Mucosa of descending colon (tissue), 3 donors: ENCODE results near the gene CDH16. TPM values are rescaled to one million over a fixed set of nuclear protein-coding genes. Genes with fewer than 3 reads are reported as not detected.

Source experiments
- ATAC-seq: fragments of 200-7000 bp; cut with Tn5 transposase; one replicate; pipeline ENCODE4 v1.9.1; 2020; ENCODE audit warnings: mild to moderate bottlenecking, moderate library complexity
- DNase-seq, 3 donors: peaks; one replicate each; pipeline ENCODE4 v3.0.0-alpha.2; 2020
- H3K36me3 ChIP-seq: fragments of 200-600 bp; one replicate; pipeline ENCODE4 v1.8.0; 2021; ENCODE audit warnings: low read depth, mild to moderate bottlenecking
- H3K4me1 ChIP-seq: fragments of 200-600 bp; one replicate; pipeline ENCODE4 v1.8.0; 2021; ENCODE audit warnings: low read depth, mild to moderate bottlenecking
- H3K4me3 ChIP-seq: fragments of 200-600 bp; one replicate; pipeline ENCODE4 v1.8.0; 2021; ENCODE audit warnings: mild to moderate bottlenecking
- H3K9me3 ChIP-seq: fragments of 200-600 bp; one replicate; pipeline ENCODE4 v1.8.0; 2021; ENCODE audit warnings: mild to moderate bottlenecking
- intact Hi-C, 2 donors: fragments of 100-400 bp; cut with DNase I in 1 of 2; cut with micrococcal nuclease in 1 of 2; formaldehyde crosslinking; loops; one replicate each; pipeline versions ENCODE4 v1.11.0 to v1.11.1; 2022; cut with DNase I, micrococcal nuclease
- total RNA-seq, 3 donors: library from RNA; stranded (reverse); fragmentation: NEBNext Ultra II Directional in 2 of 3; extraction: Animal tissue kit (Norgen Biotek cat#: 25700) in 2 of 3; gene quantifications; one replicate each; pipeline versions ENCODE4 v1.2.1 to v1.2.4, GENCODE V29; 2021 to 2023
- TF ChIP-seq, protein P1 (sequence below): fragments of 200-600 bp; IDR thresholded peaks from one replicate; pipeline ENCODE4 v1.8.0; 2022; ENCODE audit warnings: antibody characterized with exemption, mild to moderate bottlenecking
- donor health status: DM: no; HTN: no; CAD: no; lungs with moderate emphysema.
- donor health status: DM: no; HTN: no; CAD: no.
- donor health status: DM: no; HTN: yes; CAD: no.

Gene CDH16
- total RNA-seq, 3 donors from 2014 or later, result 0.13 to 0.78 (median 0.72) TPM

DNA sequence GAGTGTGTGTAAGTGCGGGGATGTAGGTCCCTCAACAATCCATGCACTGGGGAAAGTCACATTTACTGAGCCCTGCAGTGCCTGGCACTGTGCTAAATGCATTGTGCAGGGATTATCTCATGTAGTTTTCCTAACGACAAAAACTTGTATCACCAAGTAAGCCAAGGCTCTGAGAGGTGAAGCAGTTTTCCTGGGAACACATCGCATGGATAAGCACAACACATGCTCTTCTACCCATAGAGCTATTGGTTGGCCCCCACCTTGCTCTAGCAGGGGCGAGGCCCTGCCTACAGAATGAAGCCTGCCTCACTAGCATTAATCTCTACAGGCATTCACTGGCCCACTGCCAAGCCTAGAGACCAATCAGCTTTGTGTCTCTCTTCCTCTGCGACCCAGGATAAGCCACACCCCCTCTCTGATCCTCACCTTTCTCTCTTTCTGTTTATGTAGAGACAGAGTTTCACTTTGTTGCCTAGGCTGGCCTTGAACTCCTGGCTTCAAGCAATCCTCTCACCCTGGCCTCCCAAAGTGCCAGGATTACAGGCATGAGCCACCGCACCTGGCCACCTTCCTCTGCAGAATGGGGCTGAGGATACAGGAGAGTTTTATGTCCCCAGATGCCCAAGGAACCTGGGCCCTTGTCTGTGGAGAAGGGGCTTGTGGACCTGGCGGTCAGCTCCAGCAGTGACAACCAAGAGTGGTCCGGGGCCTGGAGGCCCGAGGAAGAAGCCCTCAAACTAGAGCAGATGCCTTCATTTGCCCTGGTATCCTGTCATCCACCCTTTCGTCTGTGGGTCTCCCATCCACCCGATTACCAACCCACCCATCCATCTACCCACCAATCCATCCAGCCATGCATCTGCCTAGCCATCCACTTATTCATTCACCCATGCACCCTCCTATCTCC, 12.8 kb downstream of the CDH16 start:
- intact Hi-C loops, result no loop called here
- H3K4me1 ChIP-seq, result peaks cover 19% of the 10 kb centered on the region
- ATAC-seq (peak; percentile 75), DNase-seq (peak in 2 of 3 donors; percentile 75 to 91)
- H3K9me3 ChIP-seq, result no peaks in the 10 kb centered on the region
- TF ChIP-seq, protein P1, sequence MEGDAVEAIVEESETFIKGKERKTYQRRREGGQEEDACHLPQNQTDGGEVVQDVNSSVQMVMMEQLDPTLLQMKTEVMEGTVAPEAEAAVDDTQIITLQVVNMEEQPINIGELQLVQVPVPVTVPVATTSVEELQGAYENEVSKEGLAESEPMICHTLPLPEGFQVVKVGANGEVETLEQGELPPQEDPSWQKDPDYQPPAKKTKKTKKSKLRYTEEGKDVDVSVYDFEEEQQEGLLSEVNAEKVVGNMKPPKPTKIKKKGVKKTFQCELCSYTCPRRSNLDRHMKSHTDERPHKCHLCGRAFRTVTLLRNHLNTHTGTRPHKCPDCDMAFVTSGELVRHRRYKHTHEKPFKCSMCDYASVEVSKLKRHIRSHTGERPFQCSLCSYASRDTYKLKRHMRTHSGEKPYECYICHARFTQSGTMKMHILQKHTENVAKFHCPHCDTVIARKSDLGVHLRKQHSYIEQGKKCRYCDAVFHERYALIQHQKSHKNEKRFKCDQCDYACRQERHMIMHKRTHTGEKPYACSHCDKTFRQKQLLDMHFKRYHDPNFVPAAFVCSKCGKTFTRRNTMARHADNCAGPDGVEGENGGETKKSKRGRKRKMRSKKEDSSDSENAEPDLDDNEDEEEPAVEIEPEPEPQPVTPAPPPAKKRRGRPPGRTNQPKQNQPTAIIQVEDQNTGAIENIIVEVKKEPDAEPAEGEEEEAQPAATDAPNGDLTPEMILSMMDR, result no peak
- H3K36me3 ChIP-seq, result no peaks in the 10 kb centered on the region
- H3K4me3 ChIP-seq, result no peak overlapping the region

DNA sequence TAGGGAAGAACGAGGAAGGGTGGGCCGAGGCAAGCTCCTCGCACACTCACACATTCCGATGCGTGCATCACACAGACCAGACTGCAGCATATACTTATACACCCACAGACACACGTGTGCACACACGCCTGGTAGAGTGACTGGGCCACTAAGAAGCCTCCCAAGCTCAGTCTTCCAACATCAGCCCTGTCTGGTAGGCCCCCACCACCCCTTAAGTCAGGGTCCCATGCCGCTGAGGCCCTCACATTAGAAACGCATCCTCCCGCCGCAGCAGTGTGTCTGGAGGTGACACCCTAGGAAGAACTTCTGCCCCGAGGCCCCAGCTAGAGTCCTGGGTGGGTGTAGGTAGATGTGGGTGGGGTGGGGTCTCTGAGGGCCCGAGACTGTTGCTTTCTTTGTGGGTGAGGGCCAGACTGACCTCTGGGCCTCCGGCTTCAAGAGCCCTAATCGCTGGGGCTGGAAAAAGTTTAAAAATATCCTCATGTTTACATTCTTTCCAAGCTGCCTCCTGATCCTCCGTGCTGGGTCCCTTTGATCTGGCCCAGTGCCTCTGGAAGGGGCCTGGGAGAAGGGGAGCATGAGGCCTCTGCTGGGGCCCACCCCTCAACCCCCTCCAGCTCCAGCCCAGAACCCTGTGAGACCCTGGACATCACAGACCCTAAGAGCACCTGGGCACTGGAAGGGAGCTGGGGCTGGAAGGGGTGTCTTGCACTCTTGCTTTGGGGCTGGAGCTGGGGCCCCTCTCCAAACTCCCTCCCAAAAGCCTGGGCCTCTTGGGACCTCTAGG, 13.6 kb downstream of the CDH16 start:
- no peak for ATAC-seq
- TF ChIP-seq, protein P1, result no peak
- intact Hi-C loops, result no loop called here
- Histone ChIP-seq H3K4me3 (no peak overlapping the region), H3K4me1 (peaks cover 26% of the 10 kb centered on the region), H3K36me3 (no peaks in the 10 kb centered on the region), H3K9me3 (no peaks in the 10 kb centered on the region)
- DNase-seq, result peak in 1 of 3 donors; percentile 31

GRCh38 chr16:66904428-66904845, 14.2 kb downstream of the CDH16 start:
- intact Hi-C loops, result no loop called here
- ATAC-seq, result no peak
- no peak for DNase-seq
- TF ChIP-seq, protein P1, result no peak
- no peak overlapping the region for H3K4me3 ChIP-seq
- H3K4me1 ChIP-seq, result peaks cover 31% of the 10 kb centered on the region
- H3K9me3 ChIP-seq, result no peaks in the 10 kb centered on the region
- no peaks in the 10 kb centered on the region for H3K36me3 ChIP-seq

DNA sequence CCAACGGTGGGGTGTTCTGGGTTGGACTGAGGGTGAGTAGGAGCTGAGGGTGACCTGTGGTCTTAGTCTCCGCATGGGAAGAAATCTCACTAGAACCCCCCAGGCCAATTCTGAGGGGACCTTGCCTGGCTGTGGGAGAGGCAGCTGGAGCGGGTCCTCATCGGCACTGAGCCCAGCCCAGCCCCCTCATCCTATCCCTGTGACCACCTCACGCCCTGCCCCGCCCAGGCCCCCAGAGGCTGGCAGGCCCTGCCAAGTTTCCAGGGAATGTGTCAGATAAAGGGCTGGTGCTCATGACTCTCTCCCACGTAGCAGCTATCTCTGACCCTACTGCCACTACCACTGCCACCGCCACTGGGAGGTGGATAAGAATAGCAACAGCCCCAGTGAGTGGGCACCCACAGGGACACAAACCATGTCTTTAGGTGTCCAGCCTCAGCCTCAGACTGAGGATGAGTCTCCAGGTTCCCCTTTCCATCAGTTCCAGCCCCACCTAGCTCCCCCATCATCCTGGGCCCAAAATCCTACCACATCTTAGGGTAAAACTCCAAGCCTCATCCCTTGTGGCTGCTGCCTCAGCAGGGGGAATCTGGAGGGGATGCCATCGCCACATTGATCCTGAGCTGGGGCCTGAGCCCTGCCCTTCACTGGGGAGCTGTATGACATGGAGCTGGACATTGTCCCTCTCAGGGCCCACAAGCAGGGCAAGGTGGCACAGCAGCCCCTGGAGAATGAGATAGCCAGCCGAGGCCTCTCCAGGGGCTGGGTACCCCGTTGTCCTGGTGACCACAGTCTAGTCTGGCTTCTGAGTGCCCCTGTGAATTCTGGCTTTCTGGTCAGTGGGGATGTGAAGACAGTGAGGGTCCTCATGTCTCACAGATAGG, 14.9 kb downstream of the CDH16 start:
- H3K36me3 ChIP-seq, result no peaks in the 10 kb centered on the region
- H3K4me1 ChIP-seq, result peaks cover 32% of the 10 kb centered on the region
- no peaks in the 10 kb centered on the region for H3K9me3 ChIP-seq
- DNase-seq (peak in 1 of 3 donors; percentile 27), ATAC-seq (no peak)
- no peak overlapping the region for H3K4me3 ChIP-seq
- intact Hi-C loops, result no loop called here
- TF ChIP-seq, protein P1, result no peak
